ENCODE data around the gene DDX42. TPM values are rescaled to one million over a fixed set of nuclear protein-coding genes. Genes with fewer than 3 reads are reported as not detected.

DDX42 gene
- total and polyA plus RNA-seq, 12 donors = 45.0 to 109 (median 85.2) TPM

DNA sequence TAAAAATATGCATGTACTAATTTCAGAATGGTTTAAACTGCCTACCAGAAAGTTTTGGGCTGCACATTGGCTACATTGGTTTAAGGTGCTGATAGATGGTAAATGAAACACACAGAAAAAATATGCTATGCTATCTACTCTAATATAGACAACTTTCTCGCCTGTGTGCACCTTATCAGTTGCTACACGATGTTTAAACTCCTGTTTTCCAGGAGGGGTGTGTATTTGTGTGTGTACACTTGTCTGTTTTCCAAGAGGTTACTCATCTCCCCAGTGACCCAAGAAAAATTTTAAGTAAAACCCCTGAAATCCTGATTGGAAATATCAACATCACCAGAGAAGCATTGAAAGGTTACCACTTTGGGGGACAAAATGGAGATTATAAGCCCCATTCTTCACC lies 31.6 kb downstream of the DDX42 start:
- TF ChIP-seq POLR2A (IDR thresholded peaks at IDR 0.05) = no peak
- TF ChIP-seq, protein P1, sequence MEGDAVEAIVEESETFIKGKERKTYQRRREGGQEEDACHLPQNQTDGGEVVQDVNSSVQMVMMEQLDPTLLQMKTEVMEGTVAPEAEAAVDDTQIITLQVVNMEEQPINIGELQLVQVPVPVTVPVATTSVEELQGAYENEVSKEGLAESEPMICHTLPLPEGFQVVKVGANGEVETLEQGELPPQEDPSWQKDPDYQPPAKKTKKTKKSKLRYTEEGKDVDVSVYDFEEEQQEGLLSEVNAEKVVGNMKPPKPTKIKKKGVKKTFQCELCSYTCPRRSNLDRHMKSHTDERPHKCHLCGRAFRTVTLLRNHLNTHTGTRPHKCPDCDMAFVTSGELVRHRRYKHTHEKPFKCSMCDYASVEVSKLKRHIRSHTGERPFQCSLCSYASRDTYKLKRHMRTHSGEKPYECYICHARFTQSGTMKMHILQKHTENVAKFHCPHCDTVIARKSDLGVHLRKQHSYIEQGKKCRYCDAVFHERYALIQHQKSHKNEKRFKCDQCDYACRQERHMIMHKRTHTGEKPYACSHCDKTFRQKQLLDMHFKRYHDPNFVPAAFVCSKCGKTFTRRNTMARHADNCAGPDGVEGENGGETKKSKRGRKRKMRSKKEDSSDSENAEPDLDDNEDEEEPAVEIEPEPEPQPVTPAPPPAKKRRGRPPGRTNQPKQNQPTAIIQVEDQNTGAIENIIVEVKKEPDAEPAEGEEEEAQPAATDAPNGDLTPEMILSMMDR (IDR thresholded peaks at IDR 0.05) = no peak
- Histone ChIP-seq H3K27me3 (no peaks in the 10 kb centered on the region), H3K27ac (no peak overlapping the region), H3K9me3 (replicated peaks in 1 of 3) (no peaks in the 10 kb centered on the region), H3K4me1 (replicated peaks in 1 of 2) (no peaks in the 10 kb centered on the region), H3K36me3 (replicated peaks in 1 of 2) (peaks cover 0 to 97% of the 10 kb centered on the region in 2 donors), H3K4me3 (no peak overlapping the region)
- WGBS, 4 donors = 73 to 76% (median 74%) methylated on average over 2 of the region's 2 CpGs
- no peak for DNase-seq
- intact Hi-C loops (cut with DNase I) = no loop called here

DNA sequence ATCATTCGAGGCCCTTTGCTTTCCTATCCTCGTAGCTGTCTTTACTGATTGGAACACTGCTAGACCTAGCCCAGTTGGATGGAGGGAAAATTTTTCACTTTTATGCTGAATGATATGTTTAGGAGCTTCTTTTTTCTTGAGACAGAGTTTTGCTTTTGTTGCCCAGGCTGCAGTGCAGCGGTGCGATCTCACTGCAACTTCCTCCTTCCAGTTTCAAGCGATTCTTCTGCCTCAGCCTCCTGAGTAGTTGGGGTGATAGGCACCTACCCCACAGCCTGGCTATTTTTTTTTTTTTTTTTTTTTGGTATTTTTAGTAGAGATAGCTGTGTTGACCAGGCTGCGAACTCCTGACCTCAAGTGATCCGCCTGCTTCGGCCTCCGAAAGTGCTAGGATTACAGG lies 36.0 kb downstream of the DDX42 start:
- 79 to 90% (median 84%) methylated on average over 9 of the region's 9 CpGs for WGBS, 4 donors
- Histone ChIP-seq H3K27ac (no peak overlapping the region), H3K4me1 (replicated peaks in 1 of 2) (no peaks in the 10 kb centered on the region), H3K27me3 (no peaks in the 10 kb centered on the region), H3K36me3 (replicated peaks in 1 of 2) (peaks cover 0 to 98% of the 10 kb centered on the region in 2 donors), H3K9me3 (replicated peaks in 1 of 3) (no peaks in the 10 kb centered on the region), H3K4me3 (no peak overlapping the region)
- no peak for DNase-seq
- intact Hi-C loops (cut with DNase I) = no loop called here
- TF ChIP-seq, protein P1 (IDR thresholded peaks at IDR 0.05) = no peak
- TF ChIP-seq POLR2A (IDR thresholded peaks at IDR 0.05) = no peak

DNA sequence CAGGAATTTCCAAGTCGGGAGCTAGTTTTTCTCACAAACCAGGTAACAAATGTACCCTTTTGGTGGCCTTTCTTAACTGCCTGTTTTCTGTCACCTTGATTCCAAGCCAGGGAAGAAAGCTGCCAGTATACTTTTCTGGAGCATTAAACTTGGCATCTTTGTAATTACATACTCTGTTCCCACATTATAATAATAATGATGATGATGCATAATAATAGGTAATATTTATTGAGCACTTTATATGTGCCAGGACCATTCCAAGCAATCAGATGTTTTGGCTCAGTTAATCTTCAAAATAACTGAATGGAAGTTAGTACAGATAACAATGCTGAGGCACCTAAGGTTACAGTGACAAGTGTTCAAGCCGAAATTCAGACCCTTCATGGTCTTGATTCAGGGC lies 42.2 kb downstream of the DDX42 start:
- Histone ChIP-seq H3K4me1 (replicated peaks in 1 of 2) (no peaks in the 10 kb centered on the region), H3K27me3 (no peaks in the 10 kb centered on the region), H3K36me3 (replicated peaks in 1 of 2) (peaks cover 0 to 98% of the 10 kb centered on the region in 2 donors), H3K27ac (no peak overlapping the region), H3K4me3 (no peak overlapping the region), H3K9me3 (replicated peaks in 1 of 3) (no peaks in the 10 kb centered on the region)
- TF ChIP-seq, protein P1 (IDR thresholded peaks at IDR 0.05) = no peak
- no peak for TF ChIP-seq POLR2A (IDR thresholded peaks at IDR 0.05)
- intact Hi-C loops (cut with DNase I) = no loop called here
- no peak for DNase-seq
- WGBS, 4 donors = 83 to 93% (median 88%) methylated on average over 2 of the region's 2 CpGs

DNA sequence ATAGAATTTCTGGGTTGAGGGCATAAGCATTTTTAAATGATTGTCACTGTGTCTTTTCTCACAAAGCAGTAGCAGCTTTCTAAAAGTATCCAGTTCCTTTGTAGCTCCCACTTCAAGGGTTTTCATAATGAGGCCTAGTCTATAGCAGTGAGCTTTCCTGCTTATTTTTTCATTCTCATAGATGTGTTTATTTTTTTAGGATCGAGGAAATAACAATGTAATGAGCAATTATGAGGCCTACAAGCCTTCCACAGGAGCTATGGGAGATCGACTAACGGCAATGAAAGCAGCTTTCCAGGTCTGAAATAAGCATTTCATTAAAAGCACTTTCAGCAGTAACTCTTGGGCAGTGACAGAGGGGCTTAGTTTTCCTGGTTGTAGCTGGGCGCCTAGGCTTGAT lies 42.7 kb downstream of the DDX42 start:
- Histone ChIP-seq H3K36me3 (replicated peaks in 1 of 2) (peaks cover 0 to 98% of the 10 kb centered on the region in 2 donors), H3K4me3 (no peak overlapping the region), H3K4me1 (replicated peaks in 1 of 2) (no peaks in the 10 kb centered on the region), H3K9me3 (replicated peaks in 1 of 3) (no peaks in the 10 kb centered on the region), H3K27me3 (no peaks in the 10 kb centered on the region), H3K27ac (no peak overlapping the region)
- intact Hi-C loops (cut with DNase I) = no loop called here
- TF ChIP-seq, protein P1 (IDR thresholded peaks at IDR 0.05) = no peak
- TF ChIP-seq POLR2A (IDR thresholded peaks at IDR 0.05) = no peak
- no peak for DNase-seq
- 81 to 89% (median 88%) methylated on average over 4 of the region's 4 CpGs for WGBS, 4 donors
